Heart left ventricle (tissue), 16 donors: ENCODE measurements around the gene ZEB2. TPM values are rescaled to one million over a fixed set of nuclear protein-coding genes. Genes with fewer than 3 reads are reported as not detected.

Source experiments
- ATAC-seq, 4 donors: fragments of 200-7000 bp; cut with Tn5 transposase; one replicate each; pipeline ENCODE4 v1.9.1; 2020 to 2022; ENCODE audit warnings: moderate library complexity in 4 of 4, mild to moderate bottlenecking in 3 of 4, moderate number of reproducible peaks in 1 of 4
- DNase-seq, 5 donors: peaks; one replicate each; pipeline ENCODE4 v3.0.0-alpha.2; 2020
- H3K27ac ChIP-seq, 12 donors: fragments of 200-600 bp; sonication (generic) in 4 of 12; one replicate each; pipeline versions ENCODE4 v1.5.0 to v1.8.0; 2016 to 2022; ENCODE audit warnings: mild to moderate bottlenecking in 2 of 12
- H3K27me3 ChIP-seq, 9 donors: fragments of 200-600 bp; sonication (generic) in 2 of 9; one replicate each; pipeline versions ENCODE4 v1.5.1 to v1.8.0; 2016 to 2022; ENCODE audit warnings: mild to moderate bottlenecking in 3 of 9
- H3K36me3 ChIP-seq, 9 donors: fragments of 200-600 bp; sonication (generic) in 2 of 9; one replicate each; pipeline versions ENCODE4 v1.5.0 to v1.8.0; 2018 to 2022; ENCODE audit warnings: mild to moderate bottlenecking in 2 of 9
- H3K4me1 ChIP-seq, 12 donors: fragments of 200-600 bp; sonication (generic) in 4 of 12; one replicate each; pipeline versions ENCODE4 v1.5.0 to v1.8.0; 2016 to 2022; ENCODE audit warnings: mild to moderate bottlenecking in 3 of 12
- H3K4me3 ChIP-seq, 12 donors: fragments of 200-600 bp; sonication (generic) in 4 of 12; one replicate each; pipeline versions ENCODE4 v1.5.0 to v1.8.0; 2017 to 2022; ENCODE audit warnings: mild to moderate bottlenecking in 9 of 12, moderate library complexity in 4 of 12
- H3K9me3 ChIP-seq, 12 donors: fragments of 200-600 bp; sonication (generic) in 4 of 12; one replicate each; pipeline versions ENCODE4 v1.5.0 to v1.8.0; 2016 to 2022; ENCODE audit warnings: mild to moderate bottlenecking in 1 of 12
- POLR2A ChIP-seq, 2 donors: fragments of 450-650 bp; IDR thresholded peaks; one replicate each; pipeline ENCODE4 v1.6.1; 2017; ENCODE audit warnings: antibody characterized with exemption in 2 of 2, mild to moderate bottlenecking in 2 of 2, moderate library complexity in 2 of 2
- WGBS, 4 donors: extraction: QIAGEN DNeasy Blood & Tissue Kit in 2 of 4; methylation state at CpG; one replicate each; pipeline versions ENCODE4 v1.1.5 to v1.1.7; 2013 to 2018; 5-methylcytosine and 5-hydroxymethylcytosine counted together
- intact Hi-C, 10 donors: fragments of 100-400 bp; cut with DNase I; formaldehyde crosslinking; loops; one replicate each; pipeline versions ENCODE4 v1.11.1 to v1.14.2; 2022
- polyA plus RNA-seq, 2 donors: library from polyadenylated mRNA; stranded (reverse); fragments of 200-250 nt; gene quantifications; one replicate each; pipeline ENCODE4 v1.2.3, GENCODE V29; 2013
- total RNA-seq, 9 donors: library from RNA; depleted of rRNA in 2 of 9; stranded (reverse); fragments of >200 nt in 2 of 9; fragmentation: NEBNext Ultra II Directional in 3 of 9; extraction: Animal tissue kit (Norgen Biotek cat#: 25700) in 3 of 9; gene quantifications; one replicate each; pipeline versions ENCODE4 v1.1.0 to v1.2.4, GENCODE V29; 2016 to 2023
- TF ChIP-seq, protein P1 (sequence below), 12 donors: fragments of 200-600 bp; sonication (generic) in 4 of 12; IDR thresholded peaks; one replicate each; pipeline versions ENCODE4 v1.5.0 to v1.8.0; 2018 to 2022; ENCODE audit warnings: antibody characterized with exemption in 12 of 12, mild to moderate bottlenecking in 5 of 12
- donor health status: ischemic (EF 13 %, LVEDD 7.1; RV severe dilation, severe dysfunction).
- donor health status: healthy with polysubstance abuse.
- donor health status: DM: no; HTN: yes; CAD: no.
- donor health status: DM: no; HTN: no; CAD: no.
- donor health status: ischemic (EF 25% LVEDD 6.9; RV normal size, moderate dysfunction).
- donor health status: ischemic (EF 25% LVEDD 5.7; RV mildly dilated, moderate dysfunction).
- donor health status: healthy.
- donor health status: DM: yes; HTN: yes; CAD: no.
- donor health status: ischemic (EF 35%, LVEDD 5.7; RV mildly dilated, moderate dysfunction).
- donor health status: nonischemic (EF 11% LVEDD 7.7; RV severe dilation, severe dysfunction).
- donor health status: DM: yes; HTN: yes; CAD: no.
- donor health status: PGD.
- donor health status: ischemic (EF 29% LVEDD 5.4; RV normal size, mild dysfunction).
- donor health status: nonischemic (EF 23%, LVEDD 6.1; RV moderate dilation, normal function).

Gene ZEB2
- total and polyA plus RNA-seq, 11 donors, result 23.1 to 168 (median 82.4) TPM

DNA sequence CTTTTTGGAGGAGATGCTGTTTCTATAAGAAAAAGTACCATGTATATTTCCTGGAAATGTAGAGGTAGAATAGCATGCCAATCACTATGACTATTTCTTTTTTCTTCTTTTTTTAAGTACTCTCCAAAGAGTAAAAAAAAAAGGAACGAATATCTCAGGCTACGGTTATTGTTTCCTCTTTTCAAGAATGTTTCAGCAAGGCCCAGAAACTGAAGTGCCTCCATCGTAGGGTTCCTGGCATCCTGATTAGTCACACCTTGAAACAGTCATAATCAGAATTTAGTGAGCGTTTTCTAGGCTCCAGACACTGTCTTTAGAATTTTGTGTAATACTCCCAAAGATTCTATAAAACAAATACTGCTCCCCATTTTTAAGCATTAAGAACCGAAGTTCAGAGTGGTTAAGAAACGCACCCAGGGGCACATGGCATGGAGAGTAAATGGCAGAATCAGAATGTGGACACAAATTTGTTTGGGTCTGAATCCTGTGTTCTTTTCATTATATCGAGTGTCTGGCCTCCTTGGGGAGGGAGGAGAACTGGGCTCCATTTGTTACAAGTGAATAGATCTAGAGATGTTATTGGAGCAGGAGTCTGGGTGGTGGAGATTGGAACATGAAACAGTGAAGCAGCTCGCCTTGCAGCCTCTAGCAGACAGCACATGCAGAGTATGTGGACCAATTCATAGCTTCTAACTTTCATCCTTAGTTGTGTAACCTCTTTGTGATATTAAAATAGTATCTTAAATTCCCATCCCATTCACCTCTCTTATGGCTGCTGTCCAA is 26.7 kb downstream of the ZEB2 start:
- Histone ChIP-seq H3K27me3 (no peaks in the 10 kb centered on the region), H3K4me1 (peaks cover 0 to 86% (median 43%) of the 10 kb centered on the region in 12 donors), H3K9me3 (no peaks in the 10 kb centered on the region), H3K27ac (peak overlapping the region in 2 of 12 donors; percentile 17 to 72), H3K4me3 (no peak overlapping the region), H3K36me3 (peaks cover 0 to 64% (median 3%) of the 10 kb centered on the region in 9 donors)
- intact Hi-C loops, result no loop called here
- DNase-seq (no peak), ATAC-seq (no peak)
- 64 to 71% (median 68%) methylated on average over 8 of the region's 8 CpGs for WGBS, 4 donors
- TF ChIP-seq, protein P1, sequence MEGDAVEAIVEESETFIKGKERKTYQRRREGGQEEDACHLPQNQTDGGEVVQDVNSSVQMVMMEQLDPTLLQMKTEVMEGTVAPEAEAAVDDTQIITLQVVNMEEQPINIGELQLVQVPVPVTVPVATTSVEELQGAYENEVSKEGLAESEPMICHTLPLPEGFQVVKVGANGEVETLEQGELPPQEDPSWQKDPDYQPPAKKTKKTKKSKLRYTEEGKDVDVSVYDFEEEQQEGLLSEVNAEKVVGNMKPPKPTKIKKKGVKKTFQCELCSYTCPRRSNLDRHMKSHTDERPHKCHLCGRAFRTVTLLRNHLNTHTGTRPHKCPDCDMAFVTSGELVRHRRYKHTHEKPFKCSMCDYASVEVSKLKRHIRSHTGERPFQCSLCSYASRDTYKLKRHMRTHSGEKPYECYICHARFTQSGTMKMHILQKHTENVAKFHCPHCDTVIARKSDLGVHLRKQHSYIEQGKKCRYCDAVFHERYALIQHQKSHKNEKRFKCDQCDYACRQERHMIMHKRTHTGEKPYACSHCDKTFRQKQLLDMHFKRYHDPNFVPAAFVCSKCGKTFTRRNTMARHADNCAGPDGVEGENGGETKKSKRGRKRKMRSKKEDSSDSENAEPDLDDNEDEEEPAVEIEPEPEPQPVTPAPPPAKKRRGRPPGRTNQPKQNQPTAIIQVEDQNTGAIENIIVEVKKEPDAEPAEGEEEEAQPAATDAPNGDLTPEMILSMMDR (IDR thresholded peaks at IDR 0.05), result no peak
- TF ChIP-seq POLR2A (IDR thresholded peaks at IDR 0.05), result no peak

DNA sequence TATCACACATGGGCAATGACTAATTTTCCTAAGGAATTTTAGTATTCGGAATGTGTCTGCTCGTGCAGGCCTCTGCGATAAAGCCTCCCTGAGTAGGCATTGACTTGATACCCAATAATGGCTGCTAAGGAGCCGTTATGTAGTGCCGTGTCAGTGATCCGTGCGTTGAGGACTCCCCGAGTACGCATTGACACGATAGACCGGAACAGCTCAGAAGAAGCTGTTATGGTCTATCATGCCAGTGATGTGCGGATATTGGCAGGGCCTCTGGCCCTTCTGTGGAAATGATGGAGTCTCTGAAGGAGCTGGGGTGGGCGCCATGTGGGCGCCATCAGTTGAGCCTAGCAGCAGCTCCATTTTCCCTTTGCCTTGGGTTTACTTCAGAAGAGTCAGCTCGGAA is 29.1 kb downstream of the ZEB2 start:
- no peaks in the 10 kb centered on the region for H3K9me3 ChIP-seq
- 91 to 96% (median 94%) methylated on average over 15 of the region's 15 CpGs for WGBS, 4 donors
- intact Hi-C loops, result no loop called here
- peaks cover 0 to 89% (median 45%) of the 10 kb centered on the region in 12 donors for H3K4me1 ChIP-seq
- no peak overlapping the region for H3K4me3 ChIP-seq
- H3K36me3 ChIP-seq, result peaks cover 0 to 63% (median 3%) of the 10 kb centered on the region in 9 donors
- ATAC-seq (no peak), DNase-seq (no peak)
- no peak for TF ChIP-seq POLR2A (IDR thresholded peaks at IDR 0.05)
- TF ChIP-seq, protein P1 (IDR thresholded peaks at IDR 0.05), result no peak
- peak overlapping the region in 1 of 12 donors; percentile 44 for H3K27ac ChIP-seq
- no peaks in the 10 kb centered on the region for H3K27me3 ChIP-seq

GRCh38 chr2:144490017-144490416 is 29.9 kb downstream of the ZEB2 start:
- Histone ChIP-seq H3K4me3 (no peak overlapping the region), H3K9me3 (no peaks in the 10 kb centered on the region), H3K4me1 (peaks cover 0 to 89% (median 45%) of the 10 kb centered on the region in 12 donors), H3K27me3 (no peaks in the 10 kb centered on the region), H3K27ac (peak overlapping the region in 1 of 12 donors; percentile 44), H3K36me3 (peaks cover 0 to 62% (median 3%) of the 10 kb centered on the region in 9 donors)
- intact Hi-C loops, result no loop called here
- DNase-seq, result no peak
- TF ChIP-seq POLR2A (IDR thresholded peaks at IDR 0.05), result no peak
- TF ChIP-seq, protein P1 (IDR thresholded peaks at IDR 0.05), result no peak
- no peak for ATAC-seq

DNA sequence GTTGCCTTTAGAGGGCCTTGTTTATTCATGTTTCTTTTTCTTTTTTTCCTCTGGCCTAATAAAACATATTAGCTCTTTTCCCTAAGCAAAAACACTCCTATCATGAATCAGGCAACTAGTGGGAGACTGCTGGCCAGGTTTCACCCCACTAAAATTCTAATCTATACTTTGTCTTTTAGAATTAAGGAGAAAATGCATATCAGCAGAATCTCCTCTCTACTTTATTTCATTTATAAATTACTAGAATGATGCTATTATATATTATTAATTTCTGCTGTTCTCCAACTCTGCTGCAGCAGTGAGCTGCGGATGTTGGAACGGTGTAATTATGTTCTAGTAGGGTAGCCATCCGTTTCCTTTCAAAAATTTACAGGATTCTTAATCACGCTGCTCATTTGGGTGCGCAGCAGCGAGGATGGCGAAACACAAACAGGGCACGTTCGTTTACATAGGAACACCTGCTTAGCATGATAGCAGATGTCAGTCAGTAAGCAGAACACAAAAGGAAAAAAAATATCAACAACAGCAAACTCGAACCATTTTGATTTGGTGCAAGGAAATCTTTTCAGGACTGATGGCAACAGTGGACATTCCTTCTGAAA is 30.5 kb downstream of the ZEB2 start:
- DNase-seq (no peak), ATAC-seq (no peak)
- Histone ChIP-seq H3K27ac (peak overlapping the region in 1 of 12 donors; percentile 33), H3K9me3 (no peaks in the 10 kb centered on the region), H3K27me3 (no peaks in the 10 kb centered on the region), H3K36me3 (peaks cover 0 to 64% (median 3%) of the 10 kb centered on the region in 9 donors), H3K4me3 (no peak overlapping the region), H3K4me1 (peaks cover 0 to 89% (median 45%) of the 10 kb centered on the region in 12 donors)
- intact Hi-C loops, result no loop called here
- TF ChIP-seq, protein P1 (IDR thresholded peaks at IDR 0.05), result no peak
- no peak for TF ChIP-seq POLR2A (IDR thresholded peaks at IDR 0.05)
- 74 to 79% (median 77%) methylated on average over 10 of the region's 10 CpGs for WGBS, 4 donors
